HT-29 (cell line): Measurements from ENCODE around the gene MGAT4B. TPM values are rescaled to one million over a fixed set of nuclear protein-coding genes. Genes with fewer than 3 reads are reported as not detected.

Source experiments
- small RNA-seq: library from RNA; depleted of rRNA; stranded (forward); fragments of <200 nt; gene quantifications from one replicate; pipeline ENCODE3, GENCODE V24; 2014
- total RNA-seq: library from RNA; depleted of rRNA; stranded (reverse); fragments of >200 nt; shearing (Covaris generic); gene quantifications from 2 replicates; pipeline ENCODE4 v1.2.3, GENCODE V29; 2014; rRNA removed

MGAT4B gene
- total RNA-seq, 1 experiment from 2014 or later: 633 TPM

Small RNA genes within 50 kb of the gene (small RNA-seq; reads per million reads assigned to genes)
- gene MIR1229 (not detected), gene RF00019 (not detected)

Other genes starting within 250 kb of the MGAT4B start
- 436 and 484 TPM in 2 replicates for gene HNRNPH1, start 183.2 kb downstream of the MGAT4B start, total RNA-seq
- not detected in 2 replicates for gene CBY3, start 125.8 kb downstream of the MGAT4B start, total RNA-seq
- 239 and 260 TPM in 2 replicates for gene CANX, start 107.9 kb downstream of the MGAT4B start, total RNA-seq
- 15.4 and 30.0 TPM in 2 replicates for gene MAML1, start 74.0 kb downstream of the MGAT4B start, total RNA-seq
- gene LTC4S, start 12.9 kb downstream of the MGAT4B start, total RNA-seq: not detected in 2 replicates
- 1,334 and 1,661 TPM in 2 replicates for gene SQSTM1, start 14.0 kb upstream of the MGAT4B start, total RNA-seq
- 21.1 and 24.7 TPM in 2 replicates for gene MRNIP, start 52.0 kb upstream of the MGAT4B start, total RNA-seq
- 59.9 and 70.6 TPM in 2 replicates for gene TBC1D9B, start 101.0 kb upstream of the MGAT4B start, total RNA-seq